Stimulated activated CD8-positive, alpha-beta memory T cell treated with anti-CD3 and anti-CD28 coated beads, Interleukin-15, amount 100 ng/mL, for 48 hours (primary cell): ENCODE data around the gene MICAL3.
"Not testable (repeated sequence)": the region's sequence is repeated elsewhere in the genome, so short reads cannot be mapped to it uniquely, and the experiment has no call there.

Experiments used
- DNase-seq, 2 donors: peaks; one replicate each; pipeline ENCODE4 v3.0.0-alpha.2; 2020; ENCODE audit warnings: low read depth in 2 of 2

MICAL3 gene

DNA sequence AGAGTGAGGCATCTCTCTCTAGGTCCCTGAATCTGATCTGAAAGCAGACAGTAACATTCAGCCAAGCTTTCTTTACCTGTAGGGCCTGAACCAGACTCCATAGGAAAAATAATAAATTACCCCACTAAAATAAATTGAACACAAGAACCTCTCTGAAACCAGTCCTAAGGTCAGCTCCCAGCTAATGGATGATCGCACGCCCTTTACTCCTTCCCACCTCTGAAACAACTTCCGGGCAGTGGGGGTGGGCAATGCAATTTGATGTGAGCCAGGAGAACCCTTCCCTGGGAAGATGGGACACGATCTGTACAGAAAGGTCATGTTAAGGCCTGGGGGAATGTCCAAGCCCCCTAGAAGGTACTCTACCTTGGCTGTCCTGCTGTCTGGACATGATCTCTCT is 71.2 kb downstream of the MICAL3 start:
- no peak for DNase-seq

- DNase-seq = no peak
Measured at GRCh38 chr22:17952273-17952801, 72.0 kb downstream of the MICAL3 start.

DNA sequence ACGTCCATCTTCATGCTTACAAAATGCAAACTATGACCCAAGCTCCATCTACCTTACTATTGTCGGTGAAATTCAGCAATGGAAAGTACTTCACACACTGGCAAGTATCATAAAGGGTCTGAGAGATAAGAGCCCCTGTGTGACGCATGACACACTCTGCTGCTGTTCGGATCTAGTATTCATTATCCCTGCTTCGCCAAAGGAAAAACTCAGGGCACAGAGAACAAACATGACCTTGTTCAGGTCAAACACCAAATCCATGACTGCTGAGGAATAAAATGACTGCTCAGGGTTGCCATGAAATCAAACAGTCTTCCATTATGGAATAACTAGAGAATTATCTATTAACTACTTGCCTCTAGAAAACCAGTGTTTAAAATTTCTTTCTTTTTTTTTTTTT is 73.0 kb downstream of the MICAL3 start:
- DNase-seq = no peak

- no peak for DNase-seq
Measured at GRCh38 chr22:17950651-17951214, 73.6 kb downstream of the MICAL3 start.

DNA sequence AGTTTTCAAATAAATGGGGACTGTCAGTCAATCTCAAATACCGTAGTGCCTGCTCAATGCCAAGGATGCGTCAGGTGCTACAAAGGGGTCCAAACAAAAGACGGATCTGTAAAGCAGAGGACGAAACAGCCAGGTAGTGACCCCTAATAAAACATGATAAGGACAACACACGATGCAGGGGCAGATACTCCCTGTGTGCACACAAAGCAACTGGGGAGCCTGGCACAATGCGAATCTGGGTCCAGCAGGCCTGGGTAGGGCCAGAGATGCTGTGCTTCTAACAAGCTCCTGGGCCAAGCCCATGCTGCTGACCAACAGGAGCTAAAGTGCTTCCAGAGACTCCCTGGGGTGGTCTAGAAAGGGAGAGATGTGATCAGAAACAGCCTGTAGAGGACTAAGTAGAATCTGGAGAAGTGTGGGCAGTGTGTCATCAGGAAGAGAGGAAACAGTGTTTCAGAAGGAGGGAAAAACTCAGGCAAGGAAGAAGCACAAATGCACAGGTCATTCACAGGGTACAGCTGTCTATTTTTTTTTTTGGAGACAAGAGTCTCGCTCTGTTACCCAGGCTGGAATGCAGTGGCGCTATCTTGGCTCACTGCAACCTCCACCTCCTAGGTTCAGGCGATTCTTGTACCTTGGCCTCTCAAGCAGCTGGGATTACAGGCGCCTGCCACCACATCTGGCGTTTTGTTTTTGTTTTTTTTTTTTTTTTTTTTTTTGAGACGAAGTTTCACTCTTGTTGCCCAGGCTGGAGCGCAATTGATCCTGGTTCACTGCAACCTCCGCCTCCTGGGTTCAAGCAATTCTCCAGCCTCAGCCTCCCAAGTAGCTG is 74.5 kb downstream of the MICAL3 start:
- no peak for DNase-seq

- DNase-seq = no peak
Measured at GRCh38 chr22:17948101-17948500, 76.3 kb downstream of the MICAL3 start.

DNA sequence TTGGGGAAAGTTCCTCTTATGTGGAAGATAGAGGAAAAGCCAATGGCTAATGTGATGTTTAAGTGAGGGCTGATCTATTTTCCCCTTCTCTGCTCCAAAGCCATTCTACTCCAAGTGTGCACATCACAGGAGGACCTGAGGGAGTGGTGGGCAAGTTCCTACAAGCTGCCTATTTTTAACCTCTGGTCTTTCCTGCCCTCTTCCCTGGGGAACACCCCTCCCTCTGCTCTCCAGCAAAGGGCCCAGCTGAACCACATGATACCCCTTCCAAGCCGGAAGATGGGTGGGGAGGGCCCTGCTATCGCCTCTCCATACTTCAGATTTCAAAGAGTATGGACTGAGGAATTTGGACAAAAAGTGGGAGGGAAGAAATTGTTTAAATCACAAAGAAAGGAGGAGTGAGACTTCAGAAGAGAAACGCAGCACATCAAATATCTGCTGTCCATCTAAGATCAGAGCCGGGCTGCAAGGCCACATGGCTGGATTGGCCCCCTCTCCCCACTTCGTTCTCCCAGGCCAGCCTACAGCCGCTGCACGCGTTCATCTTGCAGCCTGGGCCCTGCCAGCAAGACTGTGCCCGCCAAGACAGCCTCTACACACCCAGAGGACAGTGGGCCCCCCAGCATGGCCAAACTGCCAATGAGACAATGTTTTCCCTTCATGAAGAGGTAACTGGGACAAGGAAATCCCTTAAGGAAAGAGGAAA is 77.5 kb downstream of the MICAL3 start:
- DNase-seq = no peak

DNA sequence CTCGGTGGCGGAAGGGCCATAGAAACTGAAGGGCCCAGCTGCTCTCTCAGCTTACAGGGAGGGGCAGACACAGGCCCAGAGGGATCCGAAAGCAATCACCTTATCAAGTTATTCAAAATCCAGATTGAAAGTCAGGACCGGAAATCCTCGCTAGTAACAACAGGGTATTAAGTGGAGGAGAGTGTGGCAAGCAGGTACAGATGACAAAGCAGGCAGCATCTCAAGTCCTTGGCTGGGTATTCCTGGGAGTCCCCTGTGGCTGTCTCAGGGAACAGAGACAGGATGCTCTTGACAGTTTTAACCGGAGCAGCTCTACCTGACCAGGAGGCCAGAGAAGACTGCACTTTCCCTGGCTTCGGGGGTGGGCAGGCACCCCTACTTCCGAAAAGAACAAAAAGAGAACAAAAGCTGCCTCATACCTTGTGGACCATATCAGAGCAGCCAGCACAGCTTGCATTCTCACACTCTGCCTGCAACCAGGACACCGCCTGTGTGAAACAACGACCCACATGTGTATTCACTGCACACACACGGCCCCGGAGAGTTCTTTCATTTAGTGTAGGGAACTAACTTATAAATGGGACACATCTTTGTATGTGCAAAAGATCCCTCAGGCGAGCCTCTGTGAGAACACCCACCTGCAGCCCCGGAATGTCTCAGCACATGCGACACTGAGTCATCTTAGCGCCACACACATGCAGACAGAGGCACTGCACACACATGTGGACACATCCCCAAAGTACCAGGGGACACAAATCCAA is 78.3 kb downstream of the MICAL3 start:
- DNase-seq = no peak

DNA sequence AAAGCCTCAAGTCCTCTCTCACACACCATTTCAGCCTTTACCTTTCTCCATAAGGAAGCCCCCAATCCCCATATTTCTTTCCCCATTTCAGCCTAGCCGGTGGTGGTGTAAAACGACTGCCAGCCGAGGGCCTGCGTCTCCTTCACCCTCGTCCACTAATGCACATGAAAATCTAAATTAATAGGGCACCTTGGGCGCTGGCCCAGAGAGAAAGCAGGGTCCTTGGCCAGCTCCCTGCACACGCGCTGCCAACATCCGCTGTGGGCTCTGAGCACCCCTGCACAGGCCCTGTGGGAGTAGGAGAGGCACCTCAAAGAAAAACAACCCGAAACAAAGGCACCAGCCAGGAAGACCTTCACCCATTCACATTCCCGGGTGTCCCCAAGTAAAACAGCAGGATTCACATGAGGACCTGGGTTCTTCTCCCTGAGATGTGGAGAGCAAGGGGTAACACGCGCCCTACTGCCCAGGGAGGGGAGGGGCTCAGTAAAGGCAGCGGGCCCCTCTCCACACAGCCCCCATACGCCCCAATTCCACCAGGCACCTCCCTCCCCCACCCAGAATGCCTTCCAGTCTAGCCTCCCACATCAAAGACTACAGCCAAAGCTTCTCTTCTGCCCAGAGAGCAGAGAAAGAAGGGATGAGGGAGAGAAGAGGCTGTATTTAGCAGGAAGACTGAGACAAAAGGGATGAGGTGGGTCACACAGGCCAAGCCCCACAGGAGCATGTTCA is 79.0 kb downstream of the MICAL3 start:
- no peak for DNase-seq

- DNase-seq = no peak
Measured at GRCh38 chr22:17944256-17944655, 80.1 kb downstream of the MICAL3 start.

- DNase-seq = no peak
Measured at GRCh38 chr22:17943533-17944249, 80.7 kb downstream of the MICAL3 start.

DNA sequence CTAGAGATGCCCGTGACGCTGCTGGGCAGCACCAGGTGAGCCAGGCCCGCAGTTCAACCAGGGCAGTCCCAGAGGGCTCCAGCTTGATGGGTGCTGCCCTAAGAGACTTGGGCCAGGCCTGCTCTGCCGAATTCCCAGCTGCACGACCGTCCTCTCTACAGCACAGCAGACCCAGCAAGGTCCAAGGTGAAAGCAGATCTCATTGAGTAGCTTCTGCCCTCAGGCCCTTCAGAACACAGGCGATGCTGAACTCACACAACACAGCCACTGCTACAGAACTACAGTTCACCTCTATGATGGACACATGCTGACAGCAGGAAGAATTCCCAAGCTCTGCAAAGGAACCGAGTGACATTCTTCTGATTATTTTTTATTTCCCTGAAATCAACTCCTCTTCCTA is 81.6 kb downstream of the MICAL3 start:
- DNase-seq = no peak

GRCh38 chr22:17941471-17942406 is 82.6 kb downstream of the MICAL3 start:
- DNase-seq = no peak

GRCh38 chr22:17939579-17939978 is 84.8 kb downstream of the MICAL3 start:
- no peak for DNase-seq

DNA sequence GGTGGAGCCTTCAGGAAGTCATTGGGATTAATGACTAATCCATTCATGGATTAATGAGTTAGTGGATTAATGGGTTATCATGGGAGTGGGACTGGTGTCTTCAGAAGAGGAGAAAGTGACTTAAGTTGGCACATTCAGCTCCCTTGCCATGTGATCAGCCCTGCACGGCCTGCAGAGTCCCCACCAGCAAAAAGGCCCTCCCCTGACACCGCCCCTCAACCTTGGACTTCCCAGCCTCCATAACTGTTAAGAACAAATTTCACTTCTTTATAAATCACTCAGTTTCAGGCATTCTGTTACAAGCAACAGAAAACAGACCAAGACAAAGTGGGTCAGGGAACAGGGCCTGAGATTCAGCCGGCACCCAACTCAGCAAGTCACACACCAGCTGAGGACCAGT is 85.3 kb downstream of the MICAL3 start:
- DNase-seq = no peak

- DNase-seq = no peak
Measured at GRCh38 chr22:17938484-17938924, 85.9 kb downstream of the MICAL3 start.

DNA sequence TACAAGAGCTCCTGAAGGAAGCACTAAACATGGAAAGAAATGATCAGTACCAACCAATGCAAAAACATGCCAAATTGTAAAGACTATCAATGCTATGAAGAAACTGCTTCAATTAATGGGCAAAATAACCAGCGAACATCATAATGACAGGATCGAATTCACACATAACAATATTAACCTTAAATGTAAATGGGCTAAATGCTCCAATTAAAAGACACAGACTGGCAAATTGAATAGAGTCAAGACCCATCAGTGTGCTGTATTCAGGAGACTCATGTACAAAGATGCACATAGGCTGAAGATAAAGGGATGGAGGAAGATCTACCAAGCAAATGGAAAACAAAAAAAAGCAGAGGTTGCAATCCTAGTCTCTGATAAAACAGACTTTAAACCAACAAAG is 91.9 kb downstream of the MICAL3 start:
- not testable (repeated sequence) for DNase-seq

DNA sequence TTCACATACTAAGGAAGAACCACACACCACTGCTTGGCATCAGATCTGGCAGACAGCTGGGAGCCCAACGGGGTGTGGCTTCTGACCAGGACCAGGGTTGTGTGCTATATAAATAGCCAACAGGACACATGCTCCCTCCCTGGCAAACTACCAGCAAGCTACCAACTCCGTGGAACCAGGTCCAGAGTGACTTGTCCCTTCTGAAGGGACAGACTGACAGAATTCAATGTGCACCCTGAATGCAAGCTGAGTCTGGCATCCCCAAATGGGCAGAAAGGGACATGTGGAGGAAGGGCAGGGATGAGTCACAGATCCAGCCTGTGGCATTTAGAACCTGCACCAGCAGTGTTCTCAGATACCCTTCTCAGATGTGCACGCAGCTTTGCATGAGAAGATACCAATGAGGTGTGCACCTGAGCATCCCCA is 92.9 kb downstream of the MICAL3 start:
- DNase-seq = no peak
